ENCODE measurements around the gene DHX8. TPM values are rescaled to one million over a fixed set of nuclear protein-coding genes. Genes with fewer than 3 reads are reported as not detected.
"Not testable (repeated sequence)": the region's sequence is repeated elsewhere in the genome, so short reads cannot be mapped to it uniquely, and the experiment has no call there.

DHX8 gene
- total and polyA plus RNA-seq, 10 donors, result 20.4 to 63.3 (median 44.7) TPM

- 74 to 82% (median 80%) methylated on average over 2 of the region's 2 CpGs for WGBS, 5 donors
- DNase-seq, result no peak
- Histone ChIP-seq H3K27ac (no peak overlapping the region), H3K36me3 (no peaks in the 10 kb centered on the region), H3K27me3 (replicated peaks in 1 of 7) (peaks cover 0 to 12% (median 0%) of the 10 kb centered on the region in 7 donors), H3K4me3 (no peak overlapping the region), H3K4me1 (peaks cover 0 to 12% (median 0%) of the 10 kb centered on the region in 6 donors), H3K9me3 (no peaks in the 10 kb centered on the region)
- TF ChIP-seq CTCF (IDR thresholded peaks at IDR 0.05 in 8 of 11, conservative IDR thresholded peaks at IDR 0.05 in 3 of 11) (no peak), POLR2AphosphoS5 (IDR thresholded peaks at IDR 0.05) (no peak), POLR2A (IDR thresholded peaks at IDR 0.05) (no peak)
- intact Hi-C loops (cut with DNase I; ENCODE audit: low total_unique reads), result no loop called here
Measured at GRCh38 chr17:43471585-43472160, 12.1 kb upstream of the DHX8 start.

DNA sequence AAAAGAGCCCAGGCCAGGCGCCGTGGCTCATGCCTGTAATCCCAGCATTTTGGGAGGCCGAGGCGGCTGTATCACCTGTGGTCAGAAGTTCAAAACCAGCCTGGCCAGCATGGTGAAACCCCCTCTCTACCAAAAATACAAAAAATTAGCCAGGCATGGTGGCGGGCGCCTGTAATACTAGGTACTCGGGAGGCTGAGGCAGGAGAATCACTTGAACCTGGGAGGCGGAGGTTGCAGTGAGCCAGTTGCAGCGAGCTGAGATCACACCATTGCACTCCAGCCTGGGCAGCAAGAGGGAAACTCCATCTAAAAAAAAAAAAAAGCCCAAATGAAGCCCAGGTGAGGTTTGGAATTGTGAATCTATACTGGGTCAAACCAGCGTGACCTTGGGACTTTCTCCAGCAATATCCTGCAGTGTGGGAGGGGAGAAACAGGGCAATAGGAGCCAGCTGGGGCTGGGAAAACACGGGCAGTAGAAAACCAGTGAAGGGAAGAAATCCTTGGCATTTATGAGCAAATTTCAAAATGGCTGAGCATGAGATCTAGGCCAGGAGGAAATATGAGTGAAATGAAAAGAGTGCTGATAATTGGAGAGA is 8.2 kb upstream of the DHX8 start:
- Histone ChIP-seq H3K4me1 (no peaks in the 10 kb centered on the region), H3K4me3 (no peak overlapping the region), H3K9me3 (no peaks in the 10 kb centered on the region), H3K36me3 (no peaks in the 10 kb centered on the region), H3K27ac (no peak overlapping the region), H3K27me3 (replicated peaks in 1 of 7) (no peaks in the 10 kb centered on the region)
- intact Hi-C loops (cut with DNase I; ENCODE audit: low total_unique reads), result no loop called here
- DNase-seq, result no peak
- WGBS, 5 donors, result 85 to 92% (median 88%) methylated on average over 11 of the region's 11 CpGs
- TF ChIP-seq POLR2A (IDR thresholded peaks at IDR 0.05), result no peak
- no peak for TF ChIP-seq CTCF (IDR thresholded peaks at IDR 0.05 in 8 of 11, conservative IDR thresholded peaks at IDR 0.05 in 3 of 11)
- no peak for TF ChIP-seq POLR2AphosphoS5 (IDR thresholded peaks at IDR 0.05)

GRCh38 chr17:43476306-43476705 is 7.5 kb upstream of the DHX8 start:
- H3K27ac ChIP-seq; DNase-seq; H3K9me3 ChIP-seq; H3K27me3 ChIP-seq (replicated peaks in 1 of 7); intact Hi-C loops (cut with DNase I; ENCODE audit: low total_unique reads); H3K36me3 ChIP-seq; H3K4me3 ChIP-seq; H3K4me1 ChIP-seq: not testable (repeated sequence)
- 87 to 94% (median 91%) methylated on average over 9 of the region's 9 CpGs for WGBS, 5 donors

- TF ChIP-seq POLR2AphosphoS5 (IDR thresholded peaks at IDR 0.05) (no peak), CTCF (IDR thresholded peaks at IDR 0.05 in 8 of 11, conservative IDR thresholded peaks at IDR 0.05 in 3 of 11) (no peak), POLR2A (IDR thresholded peaks at IDR 0.05) (no peak)
- intact Hi-C loops (cut with DNase I; ENCODE audit: low total_unique reads), result no loop called here
- H3K27ac ChIP-seq, result no peak overlapping the region
- H3K9me3 ChIP-seq, result no peaks in the 10 kb centered on the region
- 67 to 79% (median 73%) methylated on average over 9 of the region's 9 CpGs for WGBS, 5 donors
- peaks cover under 1 to 8% (median 4%) of the 10 kb centered on the region in 6 donors for H3K4me1 ChIP-seq
- no peak for DNase-seq
- no peaks in the 10 kb centered on the region for H3K36me3 ChIP-seq
- H3K4me3 ChIP-seq, result no peak overlapping the region
- H3K27me3 ChIP-seq (replicated peaks in 1 of 7), result no peaks in the 10 kb centered on the region
Measured at GRCh38 chr17:43477832-43478634, 5.7 kb upstream of the DHX8 start.

All from spleen (tissue), 11 donors.